ENCODE data around the gene MACROH2A1. TPM values are rescaled to one million over a fixed set of nuclear protein-coding genes. Genes with fewer than 3 reads are reported as not detected.

Gene MACROH2A1
- total RNA-seq, 2 experiments from 2014 or later, result 201 to 208 TPM

DNA sequence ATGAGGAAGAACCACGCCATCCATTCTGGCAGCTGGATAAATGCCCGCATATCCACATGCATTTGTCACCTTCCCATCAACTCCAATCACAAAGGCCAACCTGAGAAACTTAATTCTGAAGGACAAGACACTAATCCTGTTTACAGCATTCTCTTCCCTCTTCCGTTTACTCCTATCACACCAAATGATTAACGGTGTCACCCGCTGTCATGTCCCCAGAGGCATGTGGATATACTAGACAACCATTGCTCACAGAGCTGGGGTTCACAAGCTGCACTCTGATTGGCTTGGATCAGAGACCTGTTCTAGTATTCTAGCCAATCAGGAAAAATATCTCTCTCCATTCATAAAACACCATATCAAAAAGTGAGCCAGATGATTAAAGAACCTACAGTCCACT lies 3.6 kb downstream of the MACROH2A1 start:
- Mint-ChIP-seq H3K27ac (no peak overlapping the region), H3K4me3 (no peak overlapping the region), H3K27me3 (no peaks in the 10 kb centered on the region), H3K4me1 (peaks cover 58% of the 10 kb centered on the region), H3K36me3 (peaks cover 20% of the 10 kb centered on the region), H3K9me3 (no peaks in the 10 kb centered on the region)
- no peak for DNase-seq

- H3K4me3 Mint-ChIP-seq, result no peak overlapping the region
- H3K36me3 Mint-ChIP-seq, result peaks cover 30% of the 10 kb centered on the region
- no peak overlapping the region for H3K27ac Mint-ChIP-seq
- H3K4me1 Mint-ChIP-seq, result peaks cover 58% of the 10 kb centered on the region
- no peaks in the 10 kb centered on the region for H3K27me3 Mint-ChIP-seq
- DNase-seq, result no peak
- no peaks in the 10 kb centered on the region for H3K9me3 Mint-ChIP-seq
Observed at GRCh38 chr5:135394095-135394494, 4.9 kb downstream of the MACROH2A1 start.

GRCh38 chr5:135393691-135394090 lies 5.3 kb downstream of the MACROH2A1 start:
- Mint-ChIP-seq H3K4me3 (no peak overlapping the region), H3K27me3 (no peaks in the 10 kb centered on the region), H3K4me1 (peaks cover 58% of the 10 kb centered on the region), H3K27ac (no peak overlapping the region), H3K36me3 (peaks cover 30% of the 10 kb centered on the region), H3K9me3 (no peaks in the 10 kb centered on the region)
- DNase-seq, result no peak

- H3K27me3 Mint-ChIP-seq, result no peaks in the 10 kb centered on the region
- H3K4me1 Mint-ChIP-seq, result peaks cover 60% of the 10 kb centered on the region
- H3K9me3 Mint-ChIP-seq, result no peaks in the 10 kb centered on the region
- no peak overlapping the region for H3K27ac Mint-ChIP-seq
- DNase-seq, result no peak
- H3K4me3 Mint-ChIP-seq, result no peak overlapping the region
- peaks cover 33% of the 10 kb centered on the region for H3K36me3 Mint-ChIP-seq
Observed at GRCh38 chr5:135393229-135393628, 5.8 kb downstream of the MACROH2A1 start.

GRCh38 chr5:135392256-135392655 lies 6.8 kb downstream of the MACROH2A1 start:
- Mint-ChIP-seq H3K27me3 (no peaks in the 10 kb centered on the region), H3K27ac (no peak overlapping the region), H3K4me3 (no peak overlapping the region), H3K36me3 (peaks cover 36% of the 10 kb centered on the region), H3K4me1 (peaks cover 59% of the 10 kb centered on the region), H3K9me3 (no peaks in the 10 kb centered on the region)
- DNase-seq, result no peak

- peaks cover 39% of the 10 kb centered on the region for H3K36me3 Mint-ChIP-seq
- H3K27ac Mint-ChIP-seq, result no peak overlapping the region
- no peak overlapping the region for H3K4me3 Mint-ChIP-seq
- no peaks in the 10 kb centered on the region for H3K27me3 Mint-ChIP-seq
- no peak for DNase-seq
- no peaks in the 10 kb centered on the region for H3K9me3 Mint-ChIP-seq
- peaks cover 58% of the 10 kb centered on the region for H3K4me1 Mint-ChIP-seq
Observed at GRCh38 chr5:135391869-135392255, 7.2 kb downstream of the MACROH2A1 start.

DNA sequence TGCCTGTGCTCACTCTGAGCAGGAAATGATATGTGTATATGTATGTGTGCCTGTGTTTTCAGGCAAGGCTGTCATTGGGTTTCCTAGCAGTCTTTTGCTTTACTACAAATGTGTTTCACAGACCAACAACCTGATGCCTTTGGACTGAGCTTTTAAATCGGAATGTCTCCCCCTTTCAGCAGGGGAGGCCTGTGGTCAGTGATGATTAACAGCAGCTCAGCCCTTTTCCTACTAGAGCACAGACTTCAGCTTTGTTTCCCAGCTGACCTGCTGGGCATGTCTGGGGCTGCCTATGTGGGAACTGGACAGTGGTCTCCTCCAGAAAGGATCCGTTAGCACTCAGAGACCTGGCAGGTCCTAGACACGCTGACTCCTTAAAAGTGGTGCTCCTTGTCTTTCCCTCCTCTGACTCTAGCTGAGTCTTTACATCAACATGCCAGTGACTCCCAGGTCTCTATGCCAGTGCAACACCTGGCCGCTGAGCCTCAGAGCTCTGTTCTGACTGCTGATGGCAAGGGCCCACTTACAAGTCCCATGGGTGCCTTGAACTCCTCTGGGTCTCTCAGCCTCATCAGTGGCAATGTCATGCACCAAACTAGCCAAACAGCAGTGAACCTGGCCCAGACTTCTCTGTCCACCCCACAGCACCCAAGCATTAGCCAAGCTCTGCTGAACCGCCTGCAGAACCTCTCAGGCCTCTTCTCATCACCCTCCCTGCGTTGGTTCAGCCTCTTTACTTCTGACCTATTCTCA lies 7.7 kb downstream of the MACROH2A1 start:
- Mint-ChIP-seq H3K9me3 (no peaks in the 10 kb centered on the region), H3K4me3 (no peak overlapping the region), H3K27me3 (no peaks in the 10 kb centered on the region), H3K4me1 (peaks cover 57% of the 10 kb centered on the region), H3K36me3 (peaks cover 43% of the 10 kb centered on the region), H3K27ac (no peak overlapping the region)
- DNase-seq, result no peak

GRCh38 chr5:135388860-135389435 lies 10.1 kb downstream of the MACROH2A1 start:
- Mint-ChIP-seq H3K36me3 (peaks cover 50% of the 10 kb centered on the region), H3K27ac (no peak overlapping the region), H3K9me3 (no peaks in the 10 kb centered on the region), H3K4me3 (no peak overlapping the region), H3K27me3 (no peaks in the 10 kb centered on the region), H3K4me1 (peaks cover 45% of the 10 kb centered on the region)
- no peak for DNase-seq

DNA sequence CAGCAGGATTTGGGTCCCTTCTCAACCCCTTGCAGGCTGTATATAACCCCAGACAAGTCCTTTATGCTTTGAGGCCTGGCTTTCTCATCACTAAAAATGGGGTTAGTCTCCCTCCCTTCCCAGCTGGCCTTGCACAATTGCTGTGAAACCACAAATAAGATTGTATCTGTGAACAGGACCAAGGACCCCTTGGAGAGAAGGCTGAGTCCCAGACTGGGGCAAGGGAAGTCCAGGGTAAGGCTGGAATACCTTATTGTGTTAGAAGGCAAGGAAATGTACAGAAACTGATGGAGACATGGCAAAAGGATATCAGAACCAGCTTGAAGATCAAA lies 11.4 kb downstream of the MACROH2A1 start:
- Mint-ChIP-seq H3K4me3 (no peak overlapping the region), H3K4me1 (peaks cover 42% of the 10 kb centered on the region), H3K27ac (no peak overlapping the region), H3K9me3 (no peaks in the 10 kb centered on the region), H3K27me3 (no peaks in the 10 kb centered on the region), H3K36me3 (peaks cover 58% of the 10 kb centered on the region)
- no peak for DNase-seq

DNA sequence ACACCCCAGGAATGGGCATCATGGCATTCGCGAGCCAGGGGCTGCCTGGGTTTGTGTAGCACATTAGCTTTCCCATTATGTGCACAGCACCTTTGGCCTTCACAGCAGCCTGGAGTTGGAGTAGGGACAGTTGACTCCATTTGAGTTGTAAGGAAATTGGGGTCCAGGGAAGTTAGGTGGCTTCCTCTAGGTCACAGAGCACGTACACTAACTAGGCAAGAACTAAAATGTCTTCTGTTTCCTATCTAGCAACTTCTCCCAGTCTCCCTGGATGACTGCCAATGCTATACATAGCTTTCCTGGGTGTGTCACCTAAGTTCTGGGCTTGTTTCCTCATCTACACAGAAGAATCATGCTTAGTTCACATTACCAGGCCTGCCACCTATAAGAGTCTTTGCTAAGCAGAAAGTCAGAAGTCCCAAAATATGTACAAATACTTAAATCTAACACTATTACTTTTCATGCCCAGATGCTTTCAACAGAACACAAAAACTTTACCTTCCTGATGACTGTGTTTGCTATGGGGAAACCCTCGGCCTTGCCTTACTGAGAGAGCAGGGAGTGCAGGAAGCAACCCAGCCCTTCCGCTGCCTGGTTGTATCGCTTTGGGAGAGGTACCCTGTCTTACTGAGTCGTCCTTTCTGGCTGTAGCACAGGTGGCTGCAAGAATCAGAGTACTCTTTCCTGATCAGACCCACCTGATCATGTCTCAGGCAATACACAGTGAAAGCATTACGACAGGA lies 12.0 kb downstream of the MACROH2A1 start:
- peaks cover 41% of the 10 kb centered on the region for H3K4me1 Mint-ChIP-seq
- no peak for DNase-seq
- no peak overlapping the region for H3K4me3 Mint-ChIP-seq
- no peak overlapping the region for H3K27ac Mint-ChIP-seq
- no peaks in the 10 kb centered on the region for H3K9me3 Mint-ChIP-seq
- H3K36me3 Mint-ChIP-seq, result peaks cover 63% of the 10 kb centered on the region
- H3K27me3 Mint-ChIP-seq, result no peaks in the 10 kb centered on the region

GRCh38 chr5:135386096-135386495 lies 12.9 kb downstream of the MACROH2A1 start:
- Mint-ChIP-seq H3K36me3 (peaks cover 62% of the 10 kb centered on the region), H3K27me3 (no peaks in the 10 kb centered on the region), H3K4me1 (peaks cover 37% of the 10 kb centered on the region), H3K27ac (no peak overlapping the region), H3K4me3 (no peak overlapping the region), H3K9me3 (no peaks in the 10 kb centered on the region)
- no peak for DNase-seq

DNA sequence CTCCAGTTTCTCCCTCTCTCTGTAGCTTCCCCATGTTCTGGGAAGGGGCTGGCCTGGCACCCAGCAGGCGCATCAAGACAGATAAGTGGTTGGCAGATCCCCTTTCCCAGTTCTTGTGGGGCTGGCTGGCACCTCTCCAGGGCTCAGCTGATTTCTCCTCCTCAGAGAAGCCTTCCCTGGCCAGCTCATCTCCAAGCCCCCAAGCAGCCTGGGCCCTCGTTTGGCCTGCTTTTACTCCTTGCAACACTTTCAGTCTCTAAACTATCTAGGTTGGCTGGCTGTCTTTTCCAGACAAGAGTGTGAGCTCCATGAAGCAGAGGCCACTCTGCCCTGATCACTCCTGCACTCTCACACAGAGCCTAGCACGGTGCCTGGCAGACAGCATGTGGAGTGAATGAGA lies 13.5 kb downstream of the MACROH2A1 start:
- no peaks in the 10 kb centered on the region for H3K27me3 Mint-ChIP-seq
- no peak overlapping the region for H3K27ac Mint-ChIP-seq
- no peak overlapping the region for H3K4me3 Mint-ChIP-seq
- peaks cover 62% of the 10 kb centered on the region for H3K36me3 Mint-ChIP-seq
- peaks cover 38% of the 10 kb centered on the region for H3K4me1 Mint-ChIP-seq
- no peaks in the 10 kb centered on the region for H3K9me3 Mint-ChIP-seq
- DNase-seq, result no peak

GRCh38 chr5:135384898-135385297 lies 14.1 kb downstream of the MACROH2A1 start:
- peaks cover 65% of the 10 kb centered on the region for H3K36me3 Mint-ChIP-seq

DNA sequence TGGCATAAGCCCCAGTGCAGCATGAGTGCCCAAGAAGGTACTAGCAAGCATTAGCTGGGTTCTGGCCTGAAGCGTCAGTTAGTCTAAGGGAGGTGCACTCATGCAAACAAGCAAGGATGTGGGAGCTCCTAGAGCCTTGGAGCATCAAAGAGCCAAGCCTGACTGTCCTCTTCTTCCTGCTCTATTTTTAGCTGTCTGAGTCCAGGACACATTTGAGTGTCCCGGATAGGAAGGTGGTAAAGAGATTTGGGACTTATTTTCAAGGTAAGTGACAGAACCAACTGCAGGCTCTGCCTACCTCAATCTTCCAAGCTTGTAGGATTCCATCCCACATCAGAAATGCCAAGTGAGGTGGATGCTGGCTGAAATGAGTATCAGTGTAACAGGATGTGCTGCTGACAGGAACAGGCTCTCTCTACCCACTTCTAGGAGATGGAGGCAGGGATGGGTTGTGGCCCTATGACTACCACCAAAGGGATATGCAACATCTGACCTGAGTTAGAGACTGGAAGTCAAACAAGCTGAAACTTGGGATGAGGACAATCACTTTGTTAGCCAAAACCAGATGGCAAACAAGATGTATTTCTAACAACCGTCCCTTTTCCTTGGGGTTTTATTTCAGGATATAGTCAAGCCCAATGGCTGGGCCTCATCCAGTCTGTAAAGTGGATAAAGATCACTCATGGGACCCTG lies 15.1 kb downstream of the MACROH2A1 start:
- DNase-seq, result no peak
- H3K36me3 Mint-ChIP-seq, result peaks cover 65% of the 10 kb centered on the region
- peak overlapping the region; percentile 42 for H3K27ac Mint-ChIP-seq
- no peak overlapping the region for H3K4me3 Mint-ChIP-seq
- H3K9me3 Mint-ChIP-seq, result no peaks in the 10 kb centered on the region
- H3K4me1 Mint-ChIP-seq, result peaks cover 37% of the 10 kb centered on the region
- H3K27me3 Mint-ChIP-seq, result no peaks in the 10 kb centered on the region

More at GRCh38 chr5:135384898-135385297, 14.1 kb downstream of the MACROH2A1 start:
- Mint-ChIP-seq H3K4me3 (no peak overlapping the region), H3K4me1 (peaks cover 36% of the 10 kb centered on the region), H3K27ac (no peak overlapping the region), H3K9me3 (no peaks in the 10 kb centered on the region), H3K27me3 (no peaks in the 10 kb centered on the region)
- DNase-seq, result no peak

- Mint-ChIP-seq H3K4me1 (peaks cover 42% of the 10 kb centered on the region), H3K4me3 (no peak overlapping the region)
Observed at GRCh38 chr5:135382981-135383380, 16.1 kb downstream of the MACROH2A1 start.

More at GRCh38 chr5:135382981-135383380, 16.1 kb downstream of the MACROH2A1 start:
- Mint-ChIP-seq H3K27me3 (no peaks in the 10 kb centered on the region), H3K9me3 (no peaks in the 10 kb centered on the region), H3K27ac (no peak overlapping the region), H3K36me3 (peaks cover 66% of the 10 kb centered on the region)
- no peak for DNase-seq

Measured in activated naive CD8-positive, alpha-beta T cell treated with anti-CD3 and anti-CD28 coated beads for 36 hours (primary cell).